Fibroblast of mammary gland (primary cell): Measurements from ENCODE around the gene SUN3.
A peak's percentile ranks its signal among the peaks of the same experiment; 100 is the strongest.

Experiments used
- DNase-seq: peaks from one replicate; pipeline ENCODE4 v3.0.0-alpha.2; 2010; ENCODE audit warnings: low read depth
- H3K4me3 ChIP-seq: 2 replicates; pipeline ENCODE4 v1.5.1; 2011; ENCODE audit warnings: low read depth, mild to moderate bottlenecking, low read length, moderate library complexity; ENCODE audit not compliant: control insufficient read depth
- CTCF ChIP-seq: conservative IDR thresholded peaks from 2 replicates; pipeline ENCODE4 v1.5.1; 2011; ENCODE audit warnings: low read depth, low read length, inconsistent platforms; ENCODE audit not compliant: control insufficient read depth, insufficient read depth

The SUN3 gene

GRCh38 chr7:48028938-48029337 lies at the start of gene SUN3:
TSS of gene SUN3 (minus strand) at chr7:48029107. CDS start at chr7:48028938, 169 bp downstream.
- DNase-seq, result no peak
- H3K4me3 ChIP-seq, result no peak within 1 kb of the TSS

GRCh38 chr7:48078470-48078869 lies 49.6 kb upstream of the SUN3 start:
- DNase-seq, result no peak
- H3K4me3 ChIP-seq, result no peak overlapping the region
- no peak for TF ChIP-seq CTCF

More at GRCh38 chr7:48028938-48029337, at the start of gene SUN3:
- TF ChIP-seq CTCF, result no peak

- DNase-seq, result no peak
- TF ChIP-seq CTCF, result no peak
- H3K4me3 ChIP-seq, result no peak overlapping the region
Measured at GRCh38 chr7:48077423-48077822, 48.5 kb upstream of the SUN3 start.

GRCh38 chr7:48074204-48074654 lies 45.3 kb upstream of the SUN3 start:
- peak; percentile 50 for DNase-seq
- TF ChIP-seq CTCF, result no peak
- H3K4me3 ChIP-seq, result no peak overlapping the region

- no peak for DNase-seq
- TF ChIP-seq CTCF, result no peak
- H3K4me3 ChIP-seq, result no peak overlapping the region
Measured at GRCh38 chr7:48067475-48067874, 38.6 kb upstream of the SUN3 start.

- DNase-seq, result no peak
- H3K4me3 ChIP-seq, result no peak overlapping the region
- TF ChIP-seq CTCF, result no peak
Measured at GRCh38 chr7:48063985-48064384, 35.1 kb upstream of the SUN3 start.

GRCh38 chr7:48059706-48060105 lies 30.8 kb upstream of the SUN3 start:
- no peak for DNase-seq
- TF ChIP-seq CTCF, result no peak
- no peak overlapping the region for H3K4me3 ChIP-seq
